ENCODE measurements around the gene FLT3.

DNA sequence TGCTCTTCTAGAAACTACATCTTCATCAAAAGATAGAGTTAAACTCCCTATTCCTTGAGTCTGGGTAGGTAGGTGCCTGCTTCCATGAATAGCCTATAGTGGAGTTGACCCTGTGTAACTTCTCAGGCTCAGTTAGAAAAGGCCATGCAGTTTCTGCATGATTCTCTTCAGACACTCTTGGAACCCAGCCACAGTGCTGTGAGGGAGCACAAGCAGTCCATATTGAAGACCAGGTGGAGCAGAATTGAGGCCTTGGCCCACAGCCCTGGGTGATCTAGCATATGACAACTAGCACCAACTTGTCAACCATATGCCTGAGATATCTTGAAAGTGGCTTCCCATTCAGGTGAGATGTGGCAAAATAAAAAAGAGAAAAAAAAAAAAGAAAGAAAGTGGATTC lies 27.7 kb upstream of the FLT3 start:
- TF ChIP-seq POLR2A (IDR thresholded peaks at IDR 0.05) (no peak), POLR2AphosphoS5 (IDR thresholded peaks at IDR 0.05) (no peak)
- TF ChIP-seq, protein P1, sequence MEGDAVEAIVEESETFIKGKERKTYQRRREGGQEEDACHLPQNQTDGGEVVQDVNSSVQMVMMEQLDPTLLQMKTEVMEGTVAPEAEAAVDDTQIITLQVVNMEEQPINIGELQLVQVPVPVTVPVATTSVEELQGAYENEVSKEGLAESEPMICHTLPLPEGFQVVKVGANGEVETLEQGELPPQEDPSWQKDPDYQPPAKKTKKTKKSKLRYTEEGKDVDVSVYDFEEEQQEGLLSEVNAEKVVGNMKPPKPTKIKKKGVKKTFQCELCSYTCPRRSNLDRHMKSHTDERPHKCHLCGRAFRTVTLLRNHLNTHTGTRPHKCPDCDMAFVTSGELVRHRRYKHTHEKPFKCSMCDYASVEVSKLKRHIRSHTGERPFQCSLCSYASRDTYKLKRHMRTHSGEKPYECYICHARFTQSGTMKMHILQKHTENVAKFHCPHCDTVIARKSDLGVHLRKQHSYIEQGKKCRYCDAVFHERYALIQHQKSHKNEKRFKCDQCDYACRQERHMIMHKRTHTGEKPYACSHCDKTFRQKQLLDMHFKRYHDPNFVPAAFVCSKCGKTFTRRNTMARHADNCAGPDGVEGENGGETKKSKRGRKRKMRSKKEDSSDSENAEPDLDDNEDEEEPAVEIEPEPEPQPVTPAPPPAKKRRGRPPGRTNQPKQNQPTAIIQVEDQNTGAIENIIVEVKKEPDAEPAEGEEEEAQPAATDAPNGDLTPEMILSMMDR (IDR thresholded peaks at IDR 0.05 in 8 of 11, conservative IDR thresholded peaks at IDR 0.05 in 3 of 11) = no peak
